ENCODE measurements around the gene NDUFAF7. TPM values are rescaled to one million over a fixed set of nuclear protein-coding genes. Genes with fewer than 3 reads are reported as not detected.
"Not testable (repeated sequence)": the region's sequence is repeated elsewhere in the genome, so short reads cannot be mapped to it uniquely, and the experiment has no call there.

NDUFAF7 gene, protein sequence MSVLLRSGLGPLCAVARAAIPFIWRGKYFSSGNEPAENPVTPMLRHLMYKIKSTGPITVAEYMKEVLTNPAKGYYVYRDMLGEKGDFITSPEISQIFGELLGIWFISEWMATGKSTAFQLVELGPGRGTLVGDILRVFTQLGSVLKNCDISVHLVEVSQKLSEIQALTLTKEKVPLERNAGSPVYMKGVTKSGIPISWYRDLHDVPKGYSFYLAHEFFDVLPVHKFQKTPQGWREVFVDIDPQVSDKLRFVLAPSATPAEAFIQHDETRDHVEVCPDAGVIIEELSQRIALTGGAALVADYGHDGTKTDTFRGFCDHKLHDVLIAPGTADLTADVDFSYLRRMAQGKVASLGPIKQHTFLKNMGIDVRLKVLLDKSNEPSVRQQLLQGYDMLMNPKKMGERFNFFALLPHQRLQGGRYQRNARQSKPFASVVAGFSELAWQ
- 16.6 and 21.0 TPM in 2 replicates for total RNA-seq (2014; rRNA removed; shearing (Covaris generic))
- 67.0 and 69.9 TPM in 2 replicates for polyA plus RNA-seq (2014; cell fraction: nucleus; rRNA removed)

DNA sequence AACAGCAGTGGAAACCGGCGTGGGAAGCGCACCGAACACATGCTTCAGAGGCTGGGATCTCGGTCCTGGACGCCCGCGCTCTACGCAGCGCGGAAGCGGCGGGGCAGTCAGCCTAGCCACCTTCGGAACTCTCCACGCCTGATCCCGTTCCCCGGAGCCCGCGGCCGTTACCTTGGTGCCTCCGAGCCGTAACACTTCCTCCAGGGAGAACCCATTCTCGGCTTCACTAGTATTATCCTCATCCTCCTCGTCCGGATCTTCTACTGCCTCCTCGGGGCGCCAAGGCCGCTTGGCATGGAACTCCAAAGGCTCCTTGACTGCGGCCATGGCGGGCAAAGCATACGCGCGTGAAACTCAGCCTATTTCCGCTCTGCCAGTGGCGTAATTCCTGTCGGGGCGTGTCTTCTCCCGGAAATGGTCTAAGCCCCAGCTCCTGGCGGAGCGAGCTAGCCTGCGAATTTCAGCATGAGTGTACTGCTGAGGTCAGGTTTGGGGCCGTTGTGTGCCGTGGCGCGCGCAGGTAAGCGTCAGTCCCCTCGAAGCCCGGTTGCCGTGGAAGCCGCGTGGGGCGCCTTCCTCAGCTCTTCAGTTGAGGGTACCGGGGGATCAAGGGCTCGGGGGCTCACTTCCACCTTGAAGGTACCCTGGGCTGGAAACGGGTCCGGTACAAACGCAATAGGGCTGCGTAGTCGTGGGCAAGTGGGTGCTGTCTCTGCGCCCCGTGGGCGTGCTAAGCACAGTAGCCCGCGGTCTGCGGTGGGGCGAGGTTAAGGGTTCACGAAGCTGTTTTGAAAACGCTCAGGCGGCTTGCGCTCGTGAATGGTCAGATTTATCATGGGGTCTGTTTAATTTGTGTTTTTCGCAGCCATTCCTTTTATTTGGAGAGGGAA is at the start of gene NDUFAF7, which contains the start of gene CEBPZ:
Gene NDUFAF7 (plus strand): TSS at position 418 of the 890 bp plus-strand sequence. CDS start 48 bp downstream, at position 466.
Gene CEBPZ (minus strand): TSS at position 356 of the 890 bp plus-strand sequence. CDS start 29 bp downstream, at position 327.
- peak; percentile 91 for DNase-seq (ENCODE audit: extremely low read depth, low read depth)

DNA sequence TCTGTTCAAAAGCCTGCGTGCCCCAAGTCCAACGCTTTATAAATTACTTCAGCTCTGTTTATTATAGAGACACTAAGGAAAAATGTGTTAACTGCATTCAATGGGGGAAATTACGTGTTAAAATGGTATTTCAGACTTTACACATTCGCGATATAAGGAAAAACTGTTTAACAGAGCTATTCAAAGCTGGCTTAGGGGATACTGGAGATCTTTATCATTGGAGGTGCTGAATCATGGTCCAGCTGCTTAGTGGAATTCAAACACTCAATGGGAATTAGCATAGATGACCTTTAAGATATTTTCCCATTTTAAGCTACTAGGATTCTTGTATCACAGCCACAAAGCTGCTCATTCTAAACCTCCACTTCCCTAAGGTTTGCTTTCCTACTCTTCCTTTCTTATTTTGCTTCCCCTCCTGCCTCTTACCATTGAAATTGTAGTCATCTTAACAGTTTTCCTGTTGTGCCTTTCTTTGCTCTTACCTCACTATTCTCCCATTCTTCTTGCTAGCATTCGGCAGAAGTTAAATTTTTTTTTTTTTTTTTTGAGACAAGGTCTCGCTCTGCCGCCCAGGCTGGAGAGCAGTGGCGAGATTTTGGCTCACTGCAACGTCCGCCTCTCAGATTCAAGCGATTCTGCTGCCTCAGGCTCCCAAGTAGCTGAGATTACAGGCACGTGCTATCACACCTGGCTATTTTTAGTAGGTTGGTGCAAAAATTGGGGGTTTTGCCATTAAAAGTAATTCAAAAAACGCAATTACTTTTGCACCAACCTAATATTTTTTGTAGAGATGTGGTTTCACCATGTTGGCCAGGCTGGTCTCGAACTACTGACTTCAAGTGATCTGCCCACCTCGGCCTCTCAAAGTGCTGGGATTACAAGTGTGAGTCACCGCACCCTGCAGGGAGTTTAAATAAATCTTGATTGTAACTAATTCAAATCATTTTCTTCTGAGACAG is 49.5 kb upstream of the NDUFAF7 start:
- peak; percentile 74 for DNase-seq (ENCODE audit: extremely low read depth, low read depth)

DNA sequence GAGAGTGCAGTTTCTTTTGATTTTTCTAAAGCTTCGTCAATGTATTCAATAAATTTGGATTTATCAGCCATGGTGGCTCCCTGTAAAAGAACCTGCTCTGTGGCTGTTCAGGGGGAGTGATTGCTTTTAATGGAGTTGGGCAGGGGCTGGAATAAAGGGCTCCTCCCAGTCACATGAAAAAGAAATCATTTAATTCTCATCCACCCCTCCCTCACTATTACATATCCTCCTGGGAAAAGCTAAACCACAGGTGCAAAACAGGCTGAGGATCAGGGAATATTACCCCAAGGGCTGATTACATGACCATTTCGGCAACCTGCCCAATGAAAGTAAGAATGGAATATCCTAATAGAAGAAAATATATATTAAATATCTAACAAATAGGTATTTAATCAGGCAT is 42.9 kb upstream of the NDUFAF7 start, which contains the start of gene SULT6B1:
Gene SULT6B1 (minus strand): TSS at position 101 of the 400 bp plus-strand sequence. CDS start 30 bp downstream, at position 71.
- no peak for DNase-seq (ENCODE audit: extremely low read depth, low read depth)

DNA sequence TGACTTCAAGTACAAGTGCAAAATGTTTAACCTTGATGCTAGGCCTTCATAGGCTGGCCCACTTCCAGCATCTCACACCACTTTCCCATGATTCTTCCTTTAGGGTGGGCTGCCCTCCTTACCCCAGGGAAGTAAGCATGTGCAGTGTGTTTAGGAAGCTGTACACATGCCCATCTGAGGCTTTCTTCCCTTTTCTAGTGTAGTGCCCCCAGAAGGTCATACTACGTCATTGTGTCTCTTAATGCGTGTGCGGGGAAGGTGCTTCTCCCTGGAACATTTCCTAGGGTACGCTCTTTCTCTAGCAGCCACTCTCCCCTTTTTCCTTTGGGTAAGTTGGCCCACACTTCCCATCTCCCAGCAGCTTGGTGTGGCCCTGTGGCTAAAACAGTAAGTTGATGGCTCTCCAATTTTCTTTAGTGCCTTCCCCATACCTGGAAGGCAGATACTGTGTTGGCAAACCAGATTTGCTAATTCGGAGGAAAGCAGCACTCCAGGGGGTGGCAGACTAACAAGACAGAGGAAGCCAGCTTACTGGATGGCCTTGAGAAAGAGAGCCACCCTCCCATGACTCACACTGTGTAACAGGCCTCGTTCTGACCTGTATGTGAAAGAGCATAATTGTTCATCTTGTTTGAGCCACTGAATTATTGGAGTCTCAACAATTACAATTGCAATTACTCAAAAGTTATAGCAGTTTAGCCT is 41.9 kb upstream of the NDUFAF7 start:
- peak; percentile 88 for DNase-seq (ENCODE audit: extremely low read depth, low read depth)

DNA sequence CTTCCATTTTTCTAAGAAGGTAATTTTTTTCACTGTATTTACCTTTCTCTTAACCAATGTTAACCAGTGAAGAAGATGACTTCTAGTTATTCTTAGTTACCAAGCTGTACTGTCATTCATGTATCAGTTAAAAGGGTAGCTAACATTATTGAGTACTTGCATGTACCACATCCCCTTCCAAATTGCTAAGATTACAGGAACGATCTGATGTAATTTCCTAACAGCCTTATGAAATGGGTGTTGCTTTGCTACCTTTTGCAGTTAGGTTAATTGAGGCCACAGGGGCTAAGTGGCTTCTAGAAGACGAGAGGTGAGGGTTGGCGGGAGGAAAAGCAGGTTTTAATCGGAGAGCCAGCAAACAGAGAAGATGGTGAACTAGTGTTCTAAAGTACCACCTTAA is 41.2 kb upstream of the NDUFAF7 start:
- DNase-seq (ENCODE audit: extremely low read depth, low read depth): no peak

DNA sequence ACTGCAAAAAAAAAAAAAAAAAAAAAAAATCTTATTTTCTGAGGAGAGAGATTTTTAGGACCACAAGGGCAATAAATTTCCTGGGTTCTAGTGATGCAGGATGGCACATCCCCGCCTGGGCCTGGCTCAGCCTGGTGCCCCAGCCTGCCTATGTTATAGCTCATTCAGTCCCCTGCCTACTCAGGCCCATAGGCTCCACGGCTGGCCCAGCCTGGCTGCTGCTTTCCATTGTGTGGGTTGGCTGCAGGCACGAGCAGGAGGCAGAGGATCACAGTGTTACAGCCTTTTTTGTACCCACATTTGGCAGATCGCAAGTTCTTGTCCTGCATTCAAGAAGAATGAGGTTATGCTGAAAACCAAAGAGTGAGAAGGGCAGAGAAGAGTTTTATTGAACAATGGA is 40.2 kb upstream of the NDUFAF7 start:
- DNase-seq (ENCODE audit: extremely low read depth, low read depth): no peak

DNA sequence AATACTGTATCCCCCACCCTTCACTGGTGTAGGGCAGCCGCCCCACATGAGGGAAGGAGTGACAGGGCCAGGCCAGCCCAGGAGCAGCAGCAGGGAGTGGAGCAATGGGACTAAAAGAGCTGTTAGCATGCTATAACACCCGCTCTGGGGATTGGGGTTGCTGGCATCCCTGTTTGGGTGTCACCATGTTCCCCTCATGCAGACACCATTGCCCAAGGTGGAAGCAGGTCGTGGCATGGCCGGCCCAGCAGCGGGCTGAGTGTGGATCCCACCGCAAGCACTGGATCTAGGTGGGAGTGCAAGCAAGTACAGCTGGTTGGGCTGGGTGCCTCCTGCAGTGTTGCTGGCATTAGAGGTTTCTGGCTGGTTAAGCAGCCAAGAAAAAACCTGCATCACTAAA is 39.7 kb upstream of the NDUFAF7 start:
- DNase-seq (ENCODE audit: extremely low read depth, low read depth): no peak

DNA sequence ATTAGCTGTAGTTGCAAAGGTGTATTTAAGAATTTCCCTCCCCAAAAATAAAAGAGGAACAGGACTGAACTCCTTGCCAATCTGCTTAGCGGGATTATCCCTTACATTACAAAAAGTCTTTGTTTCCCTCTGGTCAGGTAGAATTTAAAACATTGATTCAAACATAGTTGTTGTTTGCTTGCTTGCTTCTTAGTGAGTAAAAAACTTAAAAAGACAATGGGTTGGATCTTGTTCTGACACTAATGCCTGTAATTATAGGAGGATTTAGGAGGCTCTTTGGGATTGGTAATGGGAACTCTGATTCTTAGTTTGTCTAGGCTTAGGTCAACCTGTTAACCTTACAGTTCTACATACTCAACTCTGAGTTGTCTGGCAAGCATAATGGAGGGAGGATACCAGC is 38.9 kb upstream of the NDUFAF7 start:
- DNase-seq (ENCODE audit: extremely low read depth, low read depth): no peak

DNA sequence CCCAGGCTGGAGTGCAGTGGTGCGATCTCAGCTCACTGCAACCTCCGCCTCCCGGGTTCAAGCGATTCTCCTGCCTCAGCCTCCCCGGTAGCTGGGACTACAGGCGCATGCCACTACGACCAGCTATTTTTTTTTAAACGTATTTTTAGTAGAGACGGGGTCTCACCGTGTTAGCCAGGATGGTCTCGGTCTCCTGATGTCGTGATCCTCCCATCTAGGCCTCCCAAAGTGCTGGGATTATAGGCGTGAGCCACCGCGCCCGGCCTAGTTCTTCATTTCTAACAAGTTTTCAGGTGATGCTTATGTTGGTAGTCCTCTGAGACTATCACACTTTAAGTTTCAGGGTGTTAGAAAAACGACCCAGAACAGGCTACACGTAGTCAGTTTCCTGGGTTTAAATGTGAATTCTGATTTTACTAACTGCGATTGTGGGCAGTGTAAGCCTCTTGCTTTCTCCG is 35.6 kb upstream of the NDUFAF7 start:
- DNase-seq (ENCODE audit: extremely low read depth, low read depth): not testable (repeated sequence)

DNA sequence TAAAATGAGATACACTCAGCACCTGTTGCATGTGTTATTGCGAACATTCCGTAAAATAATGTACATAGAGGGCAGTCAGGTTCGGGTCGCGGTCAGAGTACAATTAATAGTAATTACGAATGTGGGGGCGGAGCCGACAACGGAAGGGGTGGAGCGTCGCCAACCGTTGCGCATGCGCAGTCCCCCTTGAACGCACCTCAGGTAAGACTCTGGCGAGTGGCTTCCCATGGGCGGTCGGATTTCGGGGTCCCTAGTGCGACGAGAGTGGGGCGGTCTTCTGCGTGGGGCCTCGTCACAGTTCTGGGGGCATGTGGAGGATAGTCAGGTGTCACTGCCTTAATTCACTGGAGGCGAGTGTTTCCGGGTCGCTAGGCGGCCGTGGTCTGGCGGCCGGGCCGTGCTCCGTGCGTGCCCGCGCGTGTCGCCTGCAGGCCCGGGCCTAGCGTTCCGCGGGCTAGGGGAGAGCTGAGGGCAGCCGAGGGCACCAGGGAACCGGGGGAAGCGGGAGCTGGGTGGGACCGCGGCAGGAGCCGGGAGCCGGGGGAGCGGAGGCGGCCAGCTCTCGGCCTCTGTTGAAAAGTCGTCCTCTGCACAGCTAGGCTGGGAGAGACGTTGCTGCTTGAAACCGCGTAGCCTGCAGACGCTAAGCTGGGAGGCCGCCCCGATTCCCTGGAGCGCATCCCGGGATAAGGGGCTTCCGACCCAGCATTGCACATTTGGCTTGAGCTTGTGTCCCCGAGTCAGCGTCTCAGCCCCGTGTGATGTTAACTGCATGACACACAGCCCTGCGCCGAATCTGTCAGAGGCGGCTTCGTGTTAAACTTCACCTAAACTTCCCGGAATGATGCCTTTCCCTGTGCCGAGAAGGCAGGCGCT is 34.9 kb upstream of the NDUFAF7 start, which contains the start of gene CEBPZOS:
Gene CEBPZOS (plus strand): TSS at position 177 of the 876 bp plus-strand sequence. CDS start 3,209 bp downstream, outside the sequence.
- peak; percentile 77 for DNase-seq (ENCODE audit: extremely low read depth, low read depth)

DNA sequence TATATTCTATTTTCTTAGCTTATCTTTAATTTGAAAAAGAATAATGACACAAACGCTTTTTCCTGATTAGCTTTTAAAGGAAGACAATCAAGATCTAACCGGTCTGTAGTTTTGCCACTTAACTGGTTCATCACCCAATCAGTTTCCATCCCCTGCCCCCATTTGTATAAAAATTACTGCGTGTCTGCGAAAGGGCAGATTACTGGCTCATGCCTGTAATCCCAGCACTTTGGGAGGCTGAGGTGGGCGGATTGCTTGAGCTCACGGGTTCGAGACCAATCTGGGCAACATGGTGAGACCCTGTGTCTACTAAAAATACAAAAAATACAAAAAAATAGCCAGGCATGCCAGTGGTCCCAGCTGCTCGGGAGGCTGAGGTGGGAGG is 32.8 kb upstream of the NDUFAF7 start:
- DNase-seq (ENCODE audit: extremely low read depth, low read depth): no peak

DNA sequence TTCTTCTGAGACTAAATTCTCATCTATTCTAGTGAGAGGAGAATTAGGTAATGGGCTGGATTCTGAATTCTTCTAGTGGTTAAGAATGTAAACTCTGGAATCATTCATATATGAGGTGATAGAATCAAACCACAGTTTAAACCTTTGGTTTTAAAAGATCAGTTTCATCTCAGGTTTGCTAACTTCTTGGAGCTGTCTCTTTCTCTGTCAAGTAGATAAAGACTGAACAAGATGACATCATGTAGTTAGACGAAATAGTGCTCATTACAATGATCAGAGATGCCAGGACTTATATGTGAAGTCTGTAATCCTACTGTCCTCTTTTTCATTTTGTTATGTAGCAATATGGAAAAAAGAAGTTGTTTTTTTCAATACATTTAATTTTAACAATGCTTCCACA is 30.2 kb upstream of the NDUFAF7 start:
- DNase-seq (ENCODE audit: extremely low read depth, low read depth): no peak

DNA sequence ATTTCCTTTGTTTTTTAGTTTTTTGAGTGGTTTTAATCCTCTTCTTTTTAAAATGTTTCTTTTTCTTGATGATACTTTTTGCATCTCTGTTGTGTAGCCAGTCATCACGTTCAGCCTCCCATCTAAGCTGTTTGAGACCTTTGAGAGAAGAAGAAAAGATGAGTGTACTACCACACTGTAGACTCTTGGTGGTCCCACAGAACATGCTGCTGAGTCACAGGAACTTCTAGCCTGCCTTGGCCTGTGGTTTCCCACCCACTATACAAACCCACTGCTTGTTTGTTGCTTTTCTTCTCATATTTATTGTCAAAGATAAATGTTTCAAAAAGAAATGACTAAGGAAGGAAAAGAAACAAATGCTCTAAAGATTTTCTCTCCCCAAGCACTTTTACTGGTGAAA is 29.7 kb upstream of the NDUFAF7 start:
- DNase-seq (ENCODE audit: extremely low read depth, low read depth): no peak

DNA sequence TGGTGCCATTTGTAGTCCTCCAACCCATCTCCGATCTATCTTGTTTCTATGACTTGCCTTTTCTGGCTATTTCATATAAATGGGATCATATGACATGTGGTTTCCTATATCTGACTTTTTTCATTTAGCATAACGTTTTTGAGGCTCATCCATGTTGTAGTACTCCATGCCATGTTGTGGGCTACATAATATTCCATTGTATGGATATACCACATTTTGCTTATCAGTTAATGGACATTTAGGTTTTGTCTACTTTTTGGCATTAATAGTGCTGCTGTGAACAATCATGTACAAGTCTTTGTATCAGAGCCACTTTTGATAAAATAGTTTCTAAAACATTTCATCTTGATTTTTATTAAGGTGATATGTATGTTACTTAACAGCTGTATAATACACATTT is 27.8 kb upstream of the NDUFAF7 start:
- DNase-seq (ENCODE audit: extremely low read depth, low read depth): no peak

DNA sequence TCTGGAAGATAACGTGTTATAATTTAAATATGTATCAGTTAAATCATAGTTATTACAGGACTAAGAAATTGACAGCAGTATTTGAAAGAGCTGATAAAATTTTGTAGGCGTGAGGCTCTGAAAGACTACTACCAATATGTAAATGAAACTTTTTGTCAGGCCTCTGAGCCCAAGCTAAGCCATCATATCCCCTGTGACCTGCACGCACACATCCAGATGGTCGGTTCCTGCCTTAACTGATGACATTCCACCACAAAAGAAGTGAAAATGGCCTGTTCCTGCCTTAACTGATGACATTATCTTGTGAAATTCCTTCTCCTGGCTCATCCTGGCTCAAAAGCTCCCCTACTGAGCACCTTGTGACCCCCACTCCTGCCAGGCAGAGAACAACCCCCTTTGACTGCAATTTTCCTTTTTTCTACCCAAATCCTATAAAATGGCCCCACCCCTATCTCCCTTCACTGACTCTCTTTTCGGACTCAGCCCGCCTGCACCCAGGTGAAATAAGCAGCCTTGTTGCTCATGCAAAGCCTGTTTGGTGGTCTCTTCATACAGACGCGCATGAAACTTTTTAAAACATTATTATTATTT is 26.3 kb upstream of the NDUFAF7 start:
- DNase-seq (ENCODE audit: extremely low read depth, low read depth): not testable (repeated sequence)

DNA sequence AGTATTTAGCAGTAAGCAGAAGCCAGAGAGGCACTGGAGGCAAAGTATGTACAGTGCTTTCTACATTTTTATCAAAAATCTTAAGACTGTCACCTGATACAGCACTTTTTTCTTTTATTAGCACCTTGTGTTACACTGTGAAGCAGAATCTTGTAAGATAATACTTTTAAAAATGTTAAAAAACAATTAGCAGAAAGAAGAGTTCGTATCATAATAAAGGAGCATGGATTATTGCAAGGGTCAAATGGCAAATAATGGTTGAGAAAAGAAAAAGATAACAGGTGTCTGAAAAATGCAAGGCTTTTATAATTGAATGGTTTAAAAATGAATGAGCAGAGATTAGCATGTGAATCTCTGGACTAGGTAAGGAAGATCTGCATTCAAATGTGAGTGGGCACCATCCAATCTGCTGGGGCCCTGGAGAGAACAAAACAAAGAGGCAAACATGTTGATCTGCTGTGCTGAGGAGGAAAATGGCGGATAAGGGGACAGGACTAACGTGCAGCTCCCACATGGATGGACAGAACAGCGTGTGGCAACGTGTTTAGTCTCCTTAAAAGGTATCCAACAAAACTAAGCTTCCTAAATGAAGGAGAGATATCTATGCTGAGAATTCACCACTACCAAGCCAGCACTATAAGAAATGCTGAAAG is 25.6 kb upstream of the NDUFAF7 start:
- DNase-seq (ENCODE audit: extremely low read depth, low read depth): no peak

DNA sequence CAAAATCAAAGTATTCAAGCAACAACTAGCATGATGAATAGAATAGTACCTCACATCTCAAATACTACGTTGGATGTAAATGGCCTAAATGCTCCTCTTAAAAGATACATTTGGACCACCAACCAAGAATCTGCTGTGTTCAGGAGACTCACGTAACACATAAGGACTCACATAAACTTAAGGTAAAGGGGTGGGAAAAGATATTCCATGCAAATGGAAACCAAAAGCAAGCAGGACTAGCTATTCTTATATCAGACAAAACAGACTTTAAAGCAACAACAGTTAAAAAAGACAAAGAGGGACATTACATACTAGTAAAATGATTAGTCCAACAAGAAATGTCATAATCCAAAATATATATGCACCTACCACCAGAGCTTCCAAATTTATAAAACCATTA is 24.7 kb upstream of the NDUFAF7 start:
- DNase-seq (ENCODE audit: extremely low read depth, low read depth): not testable (repeated sequence)
